Thyroid gland (tissue), 4 donors: ENCODE measurements around the gene KIF5C. TPM values are rescaled to one million over a fixed set of nuclear protein-coding genes. Genes with fewer than 3 reads are reported as not detected.
A peak's percentile ranks its signal among the peaks of the same experiment; 100 is the strongest.

Source experiments
- DNase-seq, 2 donors: peaks; one replicate each; pipeline ENCODE4 v3.0.0-alpha.2; 2019
- H3K27ac ChIP-seq, 3 donors: fragments of 200-600 bp; sonication (generic); 1 replicate in 2 of 3; 2 replicates in 1 of 3; pipeline ENCODE4 v1.5.1; 2016 to 2019; ENCODE audit warnings: mild to moderate bottlenecking in 1 of 3, moderate library complexity in 1 of 3
- H3K27me3 ChIP-seq: fragments of 200-600 bp; sonication (generic); one replicate; pipeline ENCODE4 v1.5.1; 2019
- H3K36me3 ChIP-seq, 2 donors: fragments of 200-600 bp; sonication (generic); one replicate each; pipeline ENCODE4 v1.5.1; 2016 to 2019
- H3K4me1 ChIP-seq, 2 donors: fragments of 200-600 bp; sonication (generic); one replicate each; pipeline ENCODE4 v1.5.1; 2017 to 2019
- H3K4me3 ChIP-seq, 3 donors: fragments of 200-600 bp; sonication (generic); replicated peaks in 1 of 3; 1 replicate in 2 of 3; 2 replicates in 1 of 3; pipeline ENCODE4 v1.5.1; 2016; ENCODE audit warnings: mild to moderate bottlenecking in 1 of 3
- H3K9me3 ChIP-seq: fragments of 200-600 bp; sonication (generic); one replicate; pipeline ENCODE4 v1.5.1; 2017
- CTCF ChIP-seq, 6 experiments: fragments of 200-600 bp in 3 of 6; fragments of 450-650 bp in 3 of 6; sonication (generic) in 3 of 6; IDR thresholded peaks; one replicate each; pipeline ENCODE4 v1.5.1; 2016 to 2019; ENCODE audit warnings: antibody characterized with exemption in 6 of 6, mild to moderate bottlenecking in 2 of 6, inconsistent platforms in 1 of 6, moderate library complexity in 1 of 6
- POLR2A ChIP-seq, 2 donors: fragments of 450-650 bp; IDR thresholded peaks; one replicate each; pipeline ENCODE4 v1.6.1; 2017; ENCODE audit warnings: antibody characterized with exemption in 2 of 2, mild to moderate bottlenecking in 2 of 2, moderate library complexity in 1 of 2
- WGBS, 2 donors: methylation state at CpG; one replicate each; pipeline ENCODE4 v1.1.5; 2017; 5-methylcytosine and 5-hydroxymethylcytosine counted together
- intact Hi-C: fragments of 100-400 bp; cut with DNase I; formaldehyde crosslinking; loops from one replicate; pipeline ENCODE4 v1.15.1; 2023
- total RNA-seq, 4 donors: library from RNA; depleted of rRNA; stranded (reverse); fragments of >200 nt; gene quantifications; one replicate each; pipeline ENCODE4 v1.2.3, GENCODE V29; 2016

KIF5C gene
- total RNA-seq, 4 donors from 2014 or later, result 1.9 to 2.8 (median 2.3) TPM

GRCh38 chr2:148933456-148933855, 58.4 kb downstream of the KIF5C start:
- H3K36me3 ChIP-seq, result no peaks in the 10 kb centered on the region

GRCh38 chr2:148935791-148936190, 60.8 kb downstream of the KIF5C start:
- WGBS, 2 donors, result 84 to 91% methylated on average over 5 of the region's 5 CpGs
- Histone ChIP-seq H3K27me3 (no peaks in the 10 kb centered on the region), H3K27ac (no peak overlapping the region), H3K4me1 (no peaks in the 10 kb centered on the region), H3K36me3 (no peaks in the 10 kb centered on the region), H3K9me3 (no peaks in the 10 kb centered on the region), H3K4me3 (no peak overlapping the region)
- no peak for TF ChIP-seq CTCF (IDR thresholded peaks at IDR 0.05)
- TF ChIP-seq POLR2A (IDR thresholded peaks at IDR 0.05), result no peak
- no peak for DNase-seq
- intact Hi-C loops, result no loop called here

More at GRCh38 chr2:148933456-148933855, 58.4 kb downstream of the KIF5C start:
- no peak for DNase-seq
- Histone ChIP-seq H3K27ac (no peak overlapping the region), H3K27me3 (no peaks in the 10 kb centered on the region), H3K4me1 (no peaks in the 10 kb centered on the region), H3K4me3 (no peak overlapping the region), H3K9me3 (no peaks in the 10 kb centered on the region)
- intact Hi-C loops, result no loop called here
- WGBS, 2 donors, result 98% methylated on average over 7 of the region's 7 CpGs
- TF ChIP-seq POLR2A (IDR thresholded peaks at IDR 0.05), result no peak
- TF ChIP-seq CTCF (IDR thresholded peaks at IDR 0.05), result no peak

GRCh38 chr2:148936857-148937450, 61.9 kb downstream of the KIF5C start:
- H3K36me3 ChIP-seq, result no peaks in the 10 kb centered on the region
- WGBS, 2 donors, result 68 to 71% methylated on average over 8 of the region's 8 CpGs
- no peak for TF ChIP-seq POLR2A (IDR thresholded peaks at IDR 0.05)
- TF ChIP-seq CTCF (IDR thresholded peaks at IDR 0.05), result peak in 1 of 6 experiments; percentile 33
- H3K9me3 ChIP-seq, result no peaks in the 10 kb centered on the region
- H3K4me1 ChIP-seq, result no peaks in the 10 kb centered on the region
- no peaks in the 10 kb centered on the region for H3K27me3 ChIP-seq
- no peak overlapping the region for H3K27ac ChIP-seq
- H3K4me3 ChIP-seq, result no peak overlapping the region
- peak; percentile 31 to 35 for DNase-seq
- intact Hi-C loops, result no loop called here

- no peak for DNase-seq
- no peak overlapping the region for H3K27ac ChIP-seq
- no peak overlapping the region for H3K4me3 ChIP-seq
- no peaks in the 10 kb centered on the region for H3K27me3 ChIP-seq
- H3K9me3 ChIP-seq, result no peaks in the 10 kb centered on the region
- TF ChIP-seq POLR2A (IDR thresholded peaks at IDR 0.05), result no peak
- no peak for TF ChIP-seq CTCF (IDR thresholded peaks at IDR 0.05)
- H3K36me3 ChIP-seq, result no peaks in the 10 kb centered on the region
- H3K4me1 ChIP-seq, result no peaks in the 10 kb centered on the region
- intact Hi-C loops, result no loop called here
Measured at GRCh38 chr2:148939271-148939670, 64.2 kb downstream of the KIF5C start.

GRCh38 chr2:148943097-148943496, 68.1 kb downstream of the KIF5C start:
- Histone ChIP-seq H3K27me3 (no peaks in the 10 kb centered on the region), H3K36me3 (no peaks in the 10 kb centered on the region), H3K4me1 (no peaks in the 10 kb centered on the region), H3K9me3 (no peaks in the 10 kb centered on the region), H3K27ac (no peak overlapping the region), H3K4me3 (no peak overlapping the region)
- WGBS, 2 donors, result 83 to 87% methylated on average over 3 of the region's 3 CpGs
- intact Hi-C loops, result no loop called here
- DNase-seq, result no peak
- TF ChIP-seq POLR2A (IDR thresholded peaks at IDR 0.05), result no peak
- no peak for TF ChIP-seq CTCF (IDR thresholded peaks at IDR 0.05)
